ENCODE data around the gene MPRIP.

The MPRIP gene

GRCh38 chr17:17143501-17143900, 101.2 kb downstream of the MPRIP start:
- Histone ChIP-seq H3K4me3 (replicated peaks; ENCODE audit: low read depth, low read length) (no peak overlapping the region), H3K27me3 (replicated peaks; ENCODE audit: control insufficient read depth, insufficient read depth, low read length) (no peaks in the 10 kb centered on the region), H3K36me3 (ENCODE audit: control insufficient read depth, insufficient read depth, low read length) (peaks cover 49% of the 10 kb centered on the region)
- TF ChIP-seq CTCF (IDR thresholded peaks at IDR 0.05; ENCODE audit: insufficient read depth, low read length, poor library complexity, severe bottlenecking) = no peak
- no peak for DNase-seq (ENCODE audit: extremely low read depth, insufficient read length)

GRCh38 chr17:17144061-17144460, 101.8 kb downstream of the MPRIP start:
- Histone ChIP-seq H3K4me3 (replicated peaks; ENCODE audit: low read depth, low read length) (no peak overlapping the region), H3K27me3 (replicated peaks; ENCODE audit: control insufficient read depth, insufficient read depth, low read length) (no peaks in the 10 kb centered on the region), H3K36me3 (ENCODE audit: control insufficient read depth, insufficient read depth, low read length) (peaks cover 44% of the 10 kb centered on the region)
- no peak for TF ChIP-seq CTCF (IDR thresholded peaks at IDR 0.05; ENCODE audit: insufficient read depth, low read length, poor library complexity, severe bottlenecking)
- no peak for DNase-seq (ENCODE audit: extremely low read depth, insufficient read length)

- Histone ChIP-seq H3K27me3 (replicated peaks; ENCODE audit: control insufficient read depth, insufficient read depth, low read length) (no peaks in the 10 kb centered on the region), H3K4me3 (replicated peaks; ENCODE audit: low read depth, low read length) (no peak overlapping the region), H3K36me3 (ENCODE audit: control insufficient read depth, insufficient read depth, low read length) (peaks cover 41% of the 10 kb centered on the region)
- TF ChIP-seq CTCF (IDR thresholded peaks at IDR 0.05; ENCODE audit: insufficient read depth, low read length, poor library complexity, severe bottlenecking) = no peak
- no peak for DNase-seq (ENCODE audit: extremely low read depth, insufficient read length)
These were observed 102.8 kb downstream of the MPRIP start for GRCh38 chr17:17144916-17145665.

- no peaks in the 10 kb centered on the region for H3K27me3 ChIP-seq (replicated peaks; ENCODE audit: control insufficient read depth, insufficient read depth, low read length)
- peaks cover 35% of the 10 kb centered on the region for H3K36me3 ChIP-seq (ENCODE audit: control insufficient read depth, insufficient read depth, low read length)
- peak; percentile 19 for TF ChIP-seq CTCF (IDR thresholded peaks at IDR 0.05; ENCODE audit: insufficient read depth, low read length, poor library complexity, severe bottlenecking)
- no peak for DNase-seq (ENCODE audit: extremely low read depth, insufficient read length)
- H3K4me3 ChIP-seq (replicated peaks; ENCODE audit: low read depth, low read length) = no peak overlapping the region
These were observed 104.6 kb downstream of the MPRIP start for GRCh38 chr17:17146786-17147406.

GRCh38 chr17:17147821-17148220, 105.6 kb downstream of the MPRIP start:
- no peak for TF ChIP-seq CTCF (IDR thresholded peaks at IDR 0.05; ENCODE audit: insufficient read depth, low read length, poor library complexity, severe bottlenecking)
- Histone ChIP-seq H3K36me3 (ENCODE audit: control insufficient read depth, insufficient read depth, low read length) (peaks cover 41% of the 10 kb centered on the region), H3K27me3 (replicated peaks; ENCODE audit: control insufficient read depth, insufficient read depth, low read length) (no peaks in the 10 kb centered on the region), H3K4me3 (replicated peaks; ENCODE audit: low read depth, low read length) (no peak overlapping the region)
- DNase-seq (ENCODE audit: extremely low read depth, insufficient read length) = no peak
